ENCODE results near the gene PTPRN2. TPM values are rescaled to one million over a fixed set of nuclear protein-coding genes. Genes with fewer than 3 reads are reported as not detected.

The PTPRN2 gene
- total and polyA plus RNA-seq, 2 donors (not counting 3 experiments of a cell fraction or from before 2014, with no cell fraction given) = 0.62 to 0.88 TPM

- TF ChIP-seq EZH2 (IDR thresholded peaks at IDR 0.05; ENCODE audit: borderline replicate concordance, low read depth, low read length, severe bottlenecking) = no peak
- no peak for TF ChIP-seq POLR2A (IDR thresholded peaks at IDR 0.05; ENCODE audit: low read depth, low read length)
- TF ChIP-seq FOS (IDR thresholded peaks at IDR 0.05; ENCODE audit: borderline replicate concordance, insufficient read depth, low read length) = no peak
- TF ChIP-seq POLR2AphosphoS5 (IDR thresholded peaks at IDR 0.05; ENCODE audit: insufficient read depth, low read depth, low read length) = no peak
- no peak for TF ChIP-seq JUN (IDR thresholded peaks at IDR 0.05; ENCODE audit: borderline replicate concordance, insufficient read depth, insufficient read length, low read depth)
- no peak for TF ChIP-seq MAX (IDR thresholded peaks at IDR 0.05; ENCODE audit: insufficient read depth, insufficient read length)
- TF ChIP-seq MYC (IDR thresholded peaks at IDR 0.05; ENCODE audit: low read depth, low read length) = no peak
- TF ChIP-seq, protein P1, sequence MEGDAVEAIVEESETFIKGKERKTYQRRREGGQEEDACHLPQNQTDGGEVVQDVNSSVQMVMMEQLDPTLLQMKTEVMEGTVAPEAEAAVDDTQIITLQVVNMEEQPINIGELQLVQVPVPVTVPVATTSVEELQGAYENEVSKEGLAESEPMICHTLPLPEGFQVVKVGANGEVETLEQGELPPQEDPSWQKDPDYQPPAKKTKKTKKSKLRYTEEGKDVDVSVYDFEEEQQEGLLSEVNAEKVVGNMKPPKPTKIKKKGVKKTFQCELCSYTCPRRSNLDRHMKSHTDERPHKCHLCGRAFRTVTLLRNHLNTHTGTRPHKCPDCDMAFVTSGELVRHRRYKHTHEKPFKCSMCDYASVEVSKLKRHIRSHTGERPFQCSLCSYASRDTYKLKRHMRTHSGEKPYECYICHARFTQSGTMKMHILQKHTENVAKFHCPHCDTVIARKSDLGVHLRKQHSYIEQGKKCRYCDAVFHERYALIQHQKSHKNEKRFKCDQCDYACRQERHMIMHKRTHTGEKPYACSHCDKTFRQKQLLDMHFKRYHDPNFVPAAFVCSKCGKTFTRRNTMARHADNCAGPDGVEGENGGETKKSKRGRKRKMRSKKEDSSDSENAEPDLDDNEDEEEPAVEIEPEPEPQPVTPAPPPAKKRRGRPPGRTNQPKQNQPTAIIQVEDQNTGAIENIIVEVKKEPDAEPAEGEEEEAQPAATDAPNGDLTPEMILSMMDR (IDR thresholded peaks at IDR 0.05; ENCODE audit: extremely low read depth in 1 of 2, insufficient read depth in 1 of 2, low read depth in 1 of 2, low read length in 2 of 2) = no peak
- H2AFZ ChIP-seq (ENCODE audit: low read depth, low read length) = no peak overlapping the region
- no peaks in the 10 kb centered on the region for H3K4me1 ChIP-seq (ENCODE audit: control insufficient read depth, extremely low read depth, insufficient read depth, low read length)
- no peaks in the 10 kb centered on the region for H3K79me2 ChIP-seq (ENCODE audit: control insufficient read depth, insufficient read depth, low read length)
- H3K9me3 ChIP-seq (replicated peaks; ENCODE audit: control insufficient read depth, insufficient read depth, low read length) = peaks cover 6% of the 10 kb centered on the region
- H3K4me3 ChIP-seq (replicated peaks in 1 of 3; ENCODE audit: insufficient read depth in 1 of 3, low read depth in 1 of 3, low read length in 3 of 3) = no peak overlapping the region
- DNase-seq (ENCODE audit: low read depth, low spot score) (no peak), FAIRE-seq (no peak)
- POLR2A ChIA-PET = no interaction called here
- no peaks in the 10 kb centered on the region for H3K9me1 ChIP-seq (replicated peaks; ENCODE audit: control insufficient read depth, extremely low read depth, insufficient read depth, low read length)
- H3K4me2 ChIP-seq (ENCODE audit: insufficient read depth, low read length) = no peak overlapping the region
- no peak overlapping the region for H3K27ac ChIP-seq (ENCODE audit: insufficient read depth, low read depth, low read length)
- no peaks in the 10 kb centered on the region for H3K27me3 ChIP-seq (ENCODE audit: control insufficient read depth in 2 of 2, insufficient read depth in 2 of 2, low read length in 2 of 2)
- CTCF ChIA-PET = no interaction called here
- dilution Hi-C loops (cut with MboI; ENCODE audit: extremely low pct_ligation_motif_present, low sequenced_read_pairs) = no loop called here
- H3K36me3 ChIP-seq (ENCODE audit: control insufficient read depth in 2 of 2, extremely low read depth in 1 of 2, insufficient read depth in 2 of 2, low read length in 2 of 2) = no peaks in the 10 kb centered on the region
- intact Hi-C loops (cut with micrococcal nuclease) = no loop called here
- BruUV-seq (replicated peaks) = no TSS peak
- H4K20me1 ChIP-seq (replicated peaks; ENCODE audit: control insufficient read depth, extremely low read depth, insufficient read depth, low read length) = no peaks in the 10 kb centered on the region
- H3K9ac ChIP-seq (replicated peaks; ENCODE audit: extremely low read depth, insufficient read depth, low read length) = no peak overlapping the region
Measured at GRCh38 chr7:158084555-158084954, 503.1 kb downstream of the PTPRN2 start.

Data from endothelial cell of umbilical vein (primary cell).